SK-N-SH treated with all-trans-retinoic acid at 6 μM for 48 hours (cell line): ENCODE measurements around the gene TMEM184A.

Experiments used
- ARNTL ChIP-seq: fragments of 450-650 bp; formaldehyde crosslinking; IDR thresholded peaks from 2 replicates; pipeline ENCODE4 v1.5.0; 2020; ENCODE audit warnings: low read depth, mild to moderate bottlenecking, moderate library complexity, borderline replicate concordance
- OSR1 ChIP-seq: fragments of 250-450 bp; sonication (Bioruptor Pico); IDR thresholded peaks from 2 replicates; pipeline ENCODE4 v1.8.0; 2022; ENCODE audit warnings: moderate library complexity, mild to moderate bottlenecking, inconsistent platforms

DNA sequence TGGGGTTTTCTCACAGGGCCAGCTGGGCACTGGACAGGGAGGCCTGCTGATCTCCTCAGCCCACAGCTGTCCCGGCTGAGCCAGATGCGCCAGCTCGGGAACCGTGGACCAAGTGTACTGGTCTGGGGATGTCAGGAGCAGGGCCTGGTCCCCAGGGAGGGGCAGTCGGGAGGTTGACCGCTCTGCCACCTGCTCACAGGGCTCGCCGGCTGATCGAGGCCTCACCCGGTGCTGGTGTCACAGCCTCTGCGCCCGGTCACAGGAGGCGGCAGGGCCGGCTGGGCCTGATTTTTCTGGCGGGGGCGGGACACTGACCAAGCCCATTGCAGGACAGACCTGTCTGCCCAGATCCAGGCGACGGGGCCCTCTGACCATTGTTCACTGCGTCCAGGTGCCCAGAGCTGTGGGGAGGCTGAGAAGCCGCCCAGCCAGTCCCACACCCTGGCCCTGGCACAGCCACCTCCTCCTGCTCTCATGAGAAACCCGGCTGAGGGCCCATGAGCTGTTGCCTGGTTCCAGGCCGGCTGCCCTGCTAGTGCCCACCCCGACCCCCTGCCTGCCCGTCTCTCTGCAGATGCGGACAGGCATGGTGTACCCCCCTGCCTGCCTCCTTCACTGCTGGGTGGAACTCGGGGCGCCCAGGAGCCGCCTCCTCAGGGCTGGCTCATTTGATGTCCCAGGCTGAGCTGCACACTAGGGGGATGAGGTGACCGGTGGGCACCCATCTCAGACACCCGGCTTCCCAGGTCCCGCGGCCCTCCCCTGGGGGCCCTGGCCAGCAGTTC lies 3.0 kb upstream of the TMEM184A start:
- TF ChIP-seq ARNTL (CRISPR knock-in tag) (no peak), OSR1 (CRISPR knock-in tag) (no peak)
